Measurements from ENCODE around the gene NCAPD2.

NCAPD2 gene

GRCh38 chr12:6508087-6508486 lies 14.2 kb downstream of the NCAPD2 start:
- H3K4me3 ChIP-seq (ENCODE audit: low read depth in 1 of 2, low read length in 2 of 2): no peak overlapping the region
- no peak overlapping the region for H3K27ac ChIP-seq (ENCODE audit: low read depth, low read length)
- H3K27me3 ChIP-seq (ENCODE audit: control insufficient read depth in 1 of 2, insufficient read depth in 2 of 2, low read length in 2 of 2): no peaks in the 10 kb centered on the region
- no peaks in the 10 kb centered on the region for H3K4me1 ChIP-seq (ENCODE audit: insufficient read depth, low read length)
- H3K9me3 ChIP-seq (ENCODE audit: low read length): no peaks in the 10 kb centered on the region
- H3K36me3 ChIP-seq (ENCODE audit: insufficient read depth, low read length): peaks cover 29% of the 10 kb centered on the region
- no peak overlapping the region for H3K9ac ChIP-seq (ENCODE audit: low read length)

- no peaks in the 10 kb centered on the region for H3K9me3 ChIP-seq (ENCODE audit: low read length)
- no peaks in the 10 kb centered on the region for H3K27me3 ChIP-seq (ENCODE audit: control insufficient read depth in 1 of 2, insufficient read depth in 2 of 2, low read length in 2 of 2)
- H3K4me3 ChIP-seq (ENCODE audit: low read depth in 1 of 2, low read length in 2 of 2): no peak overlapping the region
- H3K4me1 ChIP-seq (ENCODE audit: insufficient read depth, low read length): no peaks in the 10 kb centered on the region
- no peak overlapping the region for H3K9ac ChIP-seq (ENCODE audit: low read length)
- H3K27ac ChIP-seq (ENCODE audit: low read depth, low read length): no peak overlapping the region
- H3K36me3 ChIP-seq (ENCODE audit: insufficient read depth, low read length): peaks cover 65% of the 10 kb centered on the region
Measured at GRCh38 chr12:6520186-6520585, 26.3 kb downstream of the NCAPD2 start.

- H3K27me3 ChIP-seq (ENCODE audit: control insufficient read depth in 1 of 2, insufficient read depth in 2 of 2, low read length in 2 of 2): no peaks in the 10 kb centered on the region
- H3K4me3 ChIP-seq (ENCODE audit: low read depth in 1 of 2, low read length in 2 of 2): no peak overlapping the region
- H3K9ac ChIP-seq (ENCODE audit: low read length): no peak overlapping the region
- H3K4me1 ChIP-seq (ENCODE audit: insufficient read depth, low read length): no peaks in the 10 kb centered on the region
- no peaks in the 10 kb centered on the region for H3K9me3 ChIP-seq (ENCODE audit: low read length)
- peaks cover 71% of the 10 kb centered on the region for H3K36me3 ChIP-seq (ENCODE audit: insufficient read depth, low read length)
- H3K27ac ChIP-seq (ENCODE audit: low read depth, low read length): no peak overlapping the region
Measured at GRCh38 chr12:6522193-6522592, 28.3 kb downstream of the NCAPD2 start.

- H3K27ac ChIP-seq (ENCODE audit: low read depth, low read length): no peak overlapping the region
- H3K4me1 ChIP-seq (ENCODE audit: insufficient read depth, low read length): no peaks in the 10 kb centered on the region
- H3K27me3 ChIP-seq (ENCODE audit: control insufficient read depth in 1 of 2, insufficient read depth in 2 of 2, low read length in 2 of 2): no peaks in the 10 kb centered on the region
- H3K36me3 ChIP-seq (ENCODE audit: insufficient read depth, low read length): peaks cover 78% of the 10 kb centered on the region
- no peak overlapping the region for H3K9ac ChIP-seq (ENCODE audit: low read length)
- H3K9me3 ChIP-seq (ENCODE audit: low read length): no peaks in the 10 kb centered on the region
- H3K4me3 ChIP-seq (ENCODE audit: low read depth in 1 of 2, low read length in 2 of 2): no peak overlapping the region
Measured at GRCh38 chr12:6523708-6524107, 29.8 kb downstream of the NCAPD2 start.

GRCh38 chr12:6524648-6525047 lies 30.7 kb downstream of the NCAPD2 start:
- Histone ChIP-seq H3K9ac (ENCODE audit: low read length) (no peak overlapping the region), H3K9me3 (ENCODE audit: low read length) (no peaks in the 10 kb centered on the region), H3K27me3 (ENCODE audit: control insufficient read depth in 1 of 2, insufficient read depth in 2 of 2, low read length in 2 of 2) (no peaks in the 10 kb centered on the region), H3K36me3 (ENCODE audit: insufficient read depth, low read length) (peaks cover 82% of the 10 kb centered on the region), H3K4me1 (ENCODE audit: insufficient read depth, low read length) (no peaks in the 10 kb centered on the region), H3K27ac (ENCODE audit: low read depth, low read length) (no peak overlapping the region), H3K4me3 (ENCODE audit: low read depth in 1 of 2, low read length in 2 of 2) (no peak overlapping the region)

GRCh38 chr12:6526201-6526600 lies 32.3 kb downstream of the NCAPD2 start:
- H3K9ac ChIP-seq (ENCODE audit: low read length): no peak overlapping the region
- no peaks in the 10 kb centered on the region for H3K9me3 ChIP-seq (ENCODE audit: low read length)
- H3K4me1 ChIP-seq (ENCODE audit: insufficient read depth, low read length): no peaks in the 10 kb centered on the region
- H3K4me3 ChIP-seq (ENCODE audit: low read depth in 1 of 2, low read length in 2 of 2): no peak overlapping the region
- H3K27ac ChIP-seq (ENCODE audit: low read depth, low read length): no peak overlapping the region
- no peaks in the 10 kb centered on the region for H3K27me3 ChIP-seq (ENCODE audit: control insufficient read depth in 1 of 2, insufficient read depth in 2 of 2, low read length in 2 of 2)
- peaks cover 92% of the 10 kb centered on the region for H3K36me3 ChIP-seq (ENCODE audit: insufficient read depth, low read length)

GRCh38 chr12:6526766-6527525 lies 33.0 kb downstream of the NCAPD2 start:
- Histone ChIP-seq H3K36me3 (ENCODE audit: insufficient read depth, low read length) (peaks cover 85% of the 10 kb centered on the region), H3K9ac (ENCODE audit: low read length) (no peak overlapping the region), H3K4me1 (ENCODE audit: insufficient read depth, low read length) (peaks cover 2% of the 10 kb centered on the region), H3K9me3 (ENCODE audit: low read length) (no peaks in the 10 kb centered on the region), H3K27me3 (ENCODE audit: control insufficient read depth in 1 of 2, insufficient read depth in 2 of 2, low read length in 2 of 2) (no peaks in the 10 kb centered on the region), H3K27ac (ENCODE audit: low read depth, low read length) (no peak overlapping the region), H3K4me3 (ENCODE audit: low read depth in 1 of 2, low read length in 2 of 2) (no peak overlapping the region)

- Histone ChIP-seq H3K27me3 (ENCODE audit: control insufficient read depth in 1 of 2, insufficient read depth in 2 of 2, low read length in 2 of 2) (no peaks in the 10 kb centered on the region), H3K27ac (ENCODE audit: low read depth, low read length) (no peak overlapping the region), H3K36me3 (ENCODE audit: insufficient read depth, low read length) (peaks cover 77% of the 10 kb centered on the region), H3K4me1 (ENCODE audit: insufficient read depth, low read length) (peaks cover 10% of the 10 kb centered on the region), H3K9ac (ENCODE audit: low read length) (no peak overlapping the region), H3K4me3 (ENCODE audit: low read depth in 1 of 2, low read length in 2 of 2) (no peak overlapping the region), H3K9me3 (ENCODE audit: low read length) (no peaks in the 10 kb centered on the region)
Measured at GRCh38 chr12:6527711-6528110, 33.8 kb downstream of the NCAPD2 start.

GRCh38 chr12:6528539-6529235 lies 34.8 kb downstream of the NCAPD2 start:
- H3K27ac ChIP-seq (ENCODE audit: low read depth, low read length): no peak overlapping the region
- no peak overlapping the region for H3K9ac ChIP-seq (ENCODE audit: low read length)
- H3K4me3 ChIP-seq (ENCODE audit: low read depth in 1 of 2, low read length in 2 of 2): no peak overlapping the region
- peaks cover 14% of the 10 kb centered on the region for H3K4me1 ChIP-seq (ENCODE audit: insufficient read depth, low read length)
- H3K9me3 ChIP-seq (ENCODE audit: low read length): no peaks in the 10 kb centered on the region
- H3K36me3 ChIP-seq (ENCODE audit: insufficient read depth, low read length): peaks cover 70% of the 10 kb centered on the region
- H3K27me3 ChIP-seq (ENCODE audit: control insufficient read depth in 1 of 2, insufficient read depth in 2 of 2, low read length in 2 of 2): no peaks in the 10 kb centered on the region

- Histone ChIP-seq H3K4me3 (ENCODE audit: low read depth in 1 of 2, low read length in 2 of 2) (no peak overlapping the region), H3K9ac (ENCODE audit: low read length) (no peak overlapping the region), H3K27me3 (ENCODE audit: control insufficient read depth in 1 of 2, insufficient read depth in 2 of 2, low read length in 2 of 2) (no peaks in the 10 kb centered on the region), H3K36me3 (ENCODE audit: insufficient read depth, low read length) (peaks cover 65% of the 10 kb centered on the region), H3K9me3 (ENCODE audit: low read length) (no peaks in the 10 kb centered on the region), H3K4me1 (ENCODE audit: insufficient read depth, low read length) (peaks cover 14% of the 10 kb centered on the region), H3K27ac (ENCODE audit: low read depth, low read length) (no peak overlapping the region)
Measured at GRCh38 chr12:6529291-6529737, 35.4 kb downstream of the NCAPD2 start.

GRCh38 chr12:6530576-6531260 lies 36.8 kb downstream of the NCAPD2 start:
- Histone ChIP-seq H3K27me3 (ENCODE audit: control insufficient read depth in 1 of 2, insufficient read depth in 2 of 2, low read length in 2 of 2) (no peaks in the 10 kb centered on the region), H3K4me3 (ENCODE audit: low read depth in 1 of 2, low read length in 2 of 2) (no peak overlapping the region), H3K4me1 (ENCODE audit: insufficient read depth, low read length) (peaks cover 19% of the 10 kb centered on the region), H3K9ac (ENCODE audit: low read length) (no peak overlapping the region), H3K27ac (ENCODE audit: low read depth, low read length) (no peak overlapping the region), H3K36me3 (ENCODE audit: insufficient read depth, low read length) (peaks cover 55% of the 10 kb centered on the region), H3K9me3 (ENCODE audit: low read length) (no peaks in the 10 kb centered on the region)

All from muscle layer of colon (tissue), 2 donors.